H9 (cell line): ENCODE results near the gene CDKL1. TPM values are rescaled to one million over a fixed set of nuclear protein-coding genes. Genes with fewer than 3 reads are reported as not detected.

Experiments used
- DNase-seq: peaks from one replicate; pipeline ENCODE4 v3.0.0-alpha.2; 2017
- H2AFZ ChIP-seq: one replicate; pipeline ENCODE4 v1.6.1; 2013; ENCODE audit warnings: mild to moderate bottlenecking, low read length, control low read depth, moderate library complexity
- H2AK5ac ChIP-seq: 2 replicates; pipeline ENCODE4 v1.6.1; 2013; ENCODE audit warnings: low read length, control low read depth, mixed read lengths; ENCODE audit not compliant: insufficient read length
- H2BK120ac ChIP-seq: one replicate; pipeline ENCODE4 v1.6.1; 2013; ENCODE audit warnings: low read depth, mild to moderate bottlenecking, low read length, control low read depth, inconsistent platforms; ENCODE audit not compliant: poor library complexity, severe bottlenecking
- H2BK12ac ChIP-seq: 2 replicates; pipeline ENCODE4 v1.6.1; 2013; ENCODE audit warnings: low read length, control low read depth, mixed read lengths, low read depth; ENCODE audit not compliant: insufficient read length
- H2BK15ac ChIP-seq: 2 replicates; pipeline ENCODE4 v1.6.1; 2013; ENCODE audit warnings: low read depth, low read length, control low read depth
- H2BK20ac ChIP-seq: one replicate; pipeline ENCODE4 v1.6.1; 2013; ENCODE audit warnings: low read depth, mild to moderate bottlenecking, low read length, control low read depth, inconsistent platforms; ENCODE audit not compliant: poor library complexity, severe bottlenecking
- H2BK5ac ChIP-seq: 2 replicates; pipeline ENCODE4 v1.6.1; 2013; ENCODE audit warnings: low read length, control low read depth, mixed read lengths; ENCODE audit not compliant: insufficient read length
- H3K14ac ChIP-seq: 2 replicates; pipeline ENCODE4 v1.6.1; 2013; ENCODE audit warnings: low read length, control low read depth; ENCODE audit not compliant: insufficient read depth
- H3K18ac ChIP-seq: 2 replicates; pipeline ENCODE4 v1.6.1; 2013; ENCODE audit warnings: low read depth, mild to moderate bottlenecking, mixed read lengths, low read length, control low read depth; ENCODE audit not compliant: insufficient read length
- H3K23ac ChIP-seq: 2 replicates; pipeline ENCODE4 v1.6.1; 2013; ENCODE audit warnings: low read length, control low read depth, mixed read lengths, low read depth; ENCODE audit not compliant: insufficient read length
- H3K23me2 ChIP-seq: 2 replicates; pipeline ENCODE4 v1.6.1; 2013; ENCODE audit warnings: low read depth, mild to moderate bottlenecking, mixed read lengths, low read length, control low read depth; ENCODE audit not compliant: insufficient read length, poor library complexity, severe bottlenecking
- H3K27ac ChIP-seq: 2 replicates; pipeline ENCODE4 v1.5.1; 2013; ENCODE audit warnings: low read length, control low read depth, mixed read lengths, low read depth; ENCODE audit not compliant: insufficient read length
- H3K27me3 ChIP-seq: 2 replicates; pipeline ENCODE4 v1.6.1; 2013; ENCODE audit warnings: low read length, control low read depth, inconsistent platforms; ENCODE audit not compliant: insufficient read depth
- H3K4ac ChIP-seq: 2 replicates; pipeline ENCODE4 v1.6.1; 2013; ENCODE audit warnings: low read depth, mild to moderate bottlenecking, control low read depth, inconsistent platforms, low read length, moderate library complexity
- H3K4me1 ChIP-seq: 2 replicates; pipeline ENCODE4 v1.6.1; 2013; ENCODE audit warnings: low read length, control low read depth, inconsistent platforms; ENCODE audit not compliant: insufficient read depth
- H3K4me2 ChIP-seq: 2 replicates; pipeline ENCODE4 v1.6.1; 2013; ENCODE audit warnings: low read length, control low read depth, mixed read lengths; ENCODE audit not compliant: insufficient read length, insufficient read depth
- H3K56ac ChIP-seq: 2 replicates; pipeline ENCODE4 v1.6.1; 2013; ENCODE audit warnings: low read depth, mild to moderate bottlenecking, mixed read lengths, low read length, control low read depth; ENCODE audit not compliant: insufficient read length
- H3K79me1 ChIP-seq: 2 replicates; pipeline ENCODE4 v1.6.1; 2013; ENCODE audit warnings: low read depth, mild to moderate bottlenecking, moderate library complexity, low read length, control low read depth, inconsistent platforms; ENCODE audit not compliant: insufficient read depth, poor library complexity, severe bottlenecking
- H3K79me2 ChIP-seq: 2 replicates; pipeline ENCODE4 v1.6.1; 2013; ENCODE audit warnings: low read length, control low read depth, inconsistent platforms; ENCODE audit not compliant: insufficient read depth
- H3K9ac ChIP-seq: 2 replicates; pipeline ENCODE4 v1.6.1; 2013; ENCODE audit warnings: low read length, control low read depth, mixed read lengths; ENCODE audit not compliant: insufficient read length; ENCODE audit errors: extremely low read depth
- H3K9me3 ChIP-seq: one replicate; pipeline ENCODE4 v1.6.1; 2013; ENCODE audit warnings: low read depth, low read length, inconsistent platforms; ENCODE audit not compliant: control insufficient read depth
- H3T11ph ChIP-seq: one replicate; pipeline ENCODE4 v1.6.1; 2013; ENCODE audit warnings: mild to moderate bottlenecking, low read length, control low read depth, inconsistent platforms
- H4K20me1 ChIP-seq: one replicate; pipeline ENCODE4 v1.6.1; 2013; ENCODE audit not compliant: control insufficient read depth, insufficient read length, insufficient read depth
- H4K5ac ChIP-seq: 2 replicates; pipeline ENCODE4 v1.6.1; 2013; ENCODE audit warnings: low read depth, mild to moderate bottlenecking, mixed read lengths, low read length, control low read depth; ENCODE audit not compliant: insufficient read length
- H4K8ac ChIP-seq: replicated peaks from 2 replicates; pipeline ENCODE4 v1.6.1; 2013; ENCODE audit warnings: low read length, control low read depth, mixed read lengths, low read depth; ENCODE audit not compliant: insufficient read length
- H4K91ac ChIP-seq: 2 replicates; pipeline ENCODE4 v1.6.1; 2013; ENCODE audit warnings: low read depth, mild to moderate bottlenecking, moderate library complexity, mixed read lengths, low read length, control low read depth; ENCODE audit not compliant: insufficient read length
- H3K27ac Mint-ChIP-seq, 3 experiments: 2 replicates in 2 of 3; 3 replicates in 1 of 3; pipeline ENCODE4 v1.8.0; 2020 to 2021; ENCODE audit warnings: mixed read lengths in 3 of 3, mild to moderate bottlenecking in 1 of 3, moderate library complexity in 1 of 3
- H3K27me3 Mint-ChIP-seq: 2 replicates; pipeline ENCODE4 v1.8.0; 2021; ENCODE audit warnings: low read depth, mild to moderate bottlenecking, moderate library complexity, mixed read lengths
- H3K36me3 Mint-ChIP-seq, 3 experiments: 2 replicates in 2 of 3; 3 replicates in 1 of 3; pipeline ENCODE4 v1.8.0; 2020 to 2021; ENCODE audit warnings: low read depth in 3 of 3, mixed read lengths in 3 of 3; ENCODE audit not compliant: insufficient read depth in 1 of 3
- H3K4me1 Mint-ChIP-seq, 2 experiments: 2 replicates each; pipeline ENCODE4 v1.8.0; 2020; ENCODE audit warnings: mixed read lengths in 2 of 2
- H3K4me3 Mint-ChIP-seq, 2 experiments: 2 replicates in 1 of 2; 3 replicates in 1 of 2; pipeline ENCODE4 v1.8.0; 2020 to 2021; ENCODE audit warnings: mild to moderate bottlenecking in 2 of 2, mixed read lengths in 2 of 2, moderate library complexity in 1 of 2
- H3K9me3 Mint-ChIP-seq, 2 experiments: 2 replicates in 1 of 2; 3 replicates in 1 of 2; pipeline ENCODE4 v1.8.0; 2020; ENCODE audit warnings: mild to moderate bottlenecking in 2 of 2, mixed read lengths in 2 of 2, moderate library complexity in 1 of 2
- WGBS: extraction: QIAGEN DNeasy Blood & Tissue Kit; methylation state at CpG from one replicate; pipeline ENCODE4 v1.1.7; 2013; ENCODE audit warnings: missing lambda C conversion rate, low lambda C conversion rate, mixed read lengths; ENCODE audit not compliant: insufficient read length; ENCODE audit errors: extremely low coverage; 5-methylcytosine and 5-hydroxymethylcytosine counted together
- total RNA-seq: library from RNA; stranded (reverse); gene quantifications from 2 replicates; pipeline ENCODE4 v1.2.1, GENCODE V29; 2021
- TF ChIP-seq, protein P1 (sequence below): fragments of 200-600 bp; sonication (generic); conservative IDR thresholded peaks from 3 replicates; pipeline ENCODE4 v1.8.0; 2021; ENCODE audit warnings: antibody characterized with exemption, mild to moderate bottlenecking

CDKL1 gene
- total RNA-seq, 1 experiment from 2014 or later = 0.72 TPM

DNA sequence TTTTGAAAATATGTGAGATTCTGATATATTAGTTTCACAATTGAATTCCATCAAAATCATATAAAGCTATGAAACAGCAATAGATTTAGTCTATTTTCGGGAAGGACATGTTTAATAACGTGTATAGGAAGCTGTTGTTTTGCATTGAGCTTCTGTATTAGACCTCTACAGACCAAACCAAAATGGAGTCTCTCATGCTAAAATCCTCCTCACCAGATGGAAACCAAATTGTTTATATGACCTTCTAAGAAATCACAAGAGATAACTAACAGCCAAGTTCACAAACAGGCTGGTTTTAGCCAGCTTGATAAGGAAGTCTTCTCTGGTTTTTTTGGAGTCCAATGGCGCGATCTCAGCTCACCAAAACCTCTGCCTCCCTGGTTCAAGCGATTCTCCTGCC is 108.5 kb downstream of the CDKL1 start:
- no peak overlapping the region for H2BK120ac ChIP-seq
- no peak overlapping the region for H4K8ac ChIP-seq
- H3K23ac ChIP-seq = no peak overlapping the region
- no peak overlapping the region for H4K91ac ChIP-seq
- H2BK5ac ChIP-seq = no peak overlapping the region
- no peaks in the 10 kb centered on the region for H3K27me3 ChIP-seq
- no peaks in the 10 kb centered on the region for H3K4me1 Mint-ChIP-seq
- no peak overlapping the region for H3K18ac ChIP-seq
- no CpG with 5 or more reads among the region's 5 CpGs for WGBS
- no peak overlapping the region for H2AK5ac ChIP-seq
- H3K36me3 Mint-ChIP-seq = peaks cover 6 to 16% (median 15%) of the 10 kb centered on the region in 3 experiments; a peak in 5 of 7 replicates
- no peak for DNase-seq
- no peaks in the 10 kb centered on the region for H3K9me3 Mint-ChIP-seq
- H3K79me2 ChIP-seq = no peaks in the 10 kb centered on the region
- H3K4me1 ChIP-seq = no peaks in the 10 kb centered on the region
- H3K4me2 ChIP-seq = no peak overlapping the region
- no peak overlapping the region for H2BK20ac ChIP-seq
- H3K14ac ChIP-seq = no peak overlapping the region
- no peaks in the 10 kb centered on the region for H4K20me1 ChIP-seq
- no peak overlapping the region for H3K9ac ChIP-seq
- no peaks in the 10 kb centered on the region for H3K27me3 Mint-ChIP-seq
- H3K9me3 ChIP-seq = no peaks in the 10 kb centered on the region
- no peak overlapping the region for H2AFZ ChIP-seq
- TF ChIP-seq, protein P1, sequence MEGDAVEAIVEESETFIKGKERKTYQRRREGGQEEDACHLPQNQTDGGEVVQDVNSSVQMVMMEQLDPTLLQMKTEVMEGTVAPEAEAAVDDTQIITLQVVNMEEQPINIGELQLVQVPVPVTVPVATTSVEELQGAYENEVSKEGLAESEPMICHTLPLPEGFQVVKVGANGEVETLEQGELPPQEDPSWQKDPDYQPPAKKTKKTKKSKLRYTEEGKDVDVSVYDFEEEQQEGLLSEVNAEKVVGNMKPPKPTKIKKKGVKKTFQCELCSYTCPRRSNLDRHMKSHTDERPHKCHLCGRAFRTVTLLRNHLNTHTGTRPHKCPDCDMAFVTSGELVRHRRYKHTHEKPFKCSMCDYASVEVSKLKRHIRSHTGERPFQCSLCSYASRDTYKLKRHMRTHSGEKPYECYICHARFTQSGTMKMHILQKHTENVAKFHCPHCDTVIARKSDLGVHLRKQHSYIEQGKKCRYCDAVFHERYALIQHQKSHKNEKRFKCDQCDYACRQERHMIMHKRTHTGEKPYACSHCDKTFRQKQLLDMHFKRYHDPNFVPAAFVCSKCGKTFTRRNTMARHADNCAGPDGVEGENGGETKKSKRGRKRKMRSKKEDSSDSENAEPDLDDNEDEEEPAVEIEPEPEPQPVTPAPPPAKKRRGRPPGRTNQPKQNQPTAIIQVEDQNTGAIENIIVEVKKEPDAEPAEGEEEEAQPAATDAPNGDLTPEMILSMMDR = no peak
- H3K4ac ChIP-seq = no peak overlapping the region
- H3K23me2 ChIP-seq = no peaks in the 10 kb centered on the region
- H3K27ac Mint-ChIP-seq = no peak overlapping the region
- H2BK12ac ChIP-seq = no peak overlapping the region
- H3K56ac ChIP-seq = no peak overlapping the region
- H3K79me1 ChIP-seq = no peaks in the 10 kb centered on the region
- H3T11ph ChIP-seq = no peak overlapping the region
- no peak overlapping the region for H4K5ac ChIP-seq
- H3K4me3 Mint-ChIP-seq = no peak overlapping the region
- no peak overlapping the region for H3K27ac ChIP-seq
- no peak overlapping the region for H2BK15ac ChIP-seq
